ENCODE data around the gene DDRGK1.
"Not testable (repeated sequence)": the region's sequence is repeated elsewhere in the genome, so short reads cannot be mapped to it uniquely, and the experiment has no call there.

Gene DDRGK1

DNA sequence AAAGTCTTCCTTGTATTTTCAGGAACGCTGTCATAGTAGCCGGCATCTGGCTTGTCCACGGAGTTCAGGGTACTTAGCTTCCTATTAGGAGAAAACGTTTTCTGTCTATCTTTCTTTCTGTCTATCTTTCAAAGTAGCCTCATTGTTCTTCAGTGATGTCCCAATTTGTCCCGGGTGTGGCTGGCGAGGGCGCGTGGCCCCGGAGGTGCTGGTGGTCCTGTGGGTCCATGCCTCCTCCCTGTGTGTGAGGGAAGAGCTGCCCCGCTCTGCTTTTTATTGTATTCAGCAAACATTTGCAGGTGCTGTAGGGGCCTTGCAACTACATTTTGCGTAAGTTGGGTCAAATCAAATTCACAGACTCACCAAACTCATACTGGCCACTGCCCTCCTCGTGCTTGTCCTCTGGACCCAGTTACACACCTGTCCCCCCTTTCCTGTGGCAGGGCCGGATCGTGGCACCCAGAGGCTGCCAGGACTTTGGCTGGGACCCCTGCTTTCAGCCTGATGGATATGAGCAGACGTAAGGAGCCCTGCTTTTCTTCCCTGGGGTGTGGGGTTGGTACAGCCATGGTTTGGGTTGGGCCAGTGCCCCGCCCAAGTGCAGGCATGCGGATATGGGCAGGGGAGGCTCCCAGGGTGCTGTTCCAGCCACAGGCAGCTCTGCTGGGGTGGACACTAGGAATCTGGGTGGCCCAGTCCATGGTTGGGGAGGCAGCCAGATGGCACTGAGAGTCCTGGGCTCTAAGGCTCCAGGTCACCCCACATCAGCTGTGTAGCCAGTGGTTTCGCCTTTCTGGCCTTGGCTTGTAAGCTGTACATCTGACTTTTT is 17.1 kb upstream of the DDRGK1 start:
- no peak for DNase-seq (ENCODE audit: low read depth)
- in situ Hi-C loops (cut with HindIII; ENCODE audit: low sequenced_read_pairs): no loop called here
- H3K4me3 ChIP-seq (ENCODE audit: low read depth, low read length): no peak overlapping the region
- TF ChIP-seq, protein P1, sequence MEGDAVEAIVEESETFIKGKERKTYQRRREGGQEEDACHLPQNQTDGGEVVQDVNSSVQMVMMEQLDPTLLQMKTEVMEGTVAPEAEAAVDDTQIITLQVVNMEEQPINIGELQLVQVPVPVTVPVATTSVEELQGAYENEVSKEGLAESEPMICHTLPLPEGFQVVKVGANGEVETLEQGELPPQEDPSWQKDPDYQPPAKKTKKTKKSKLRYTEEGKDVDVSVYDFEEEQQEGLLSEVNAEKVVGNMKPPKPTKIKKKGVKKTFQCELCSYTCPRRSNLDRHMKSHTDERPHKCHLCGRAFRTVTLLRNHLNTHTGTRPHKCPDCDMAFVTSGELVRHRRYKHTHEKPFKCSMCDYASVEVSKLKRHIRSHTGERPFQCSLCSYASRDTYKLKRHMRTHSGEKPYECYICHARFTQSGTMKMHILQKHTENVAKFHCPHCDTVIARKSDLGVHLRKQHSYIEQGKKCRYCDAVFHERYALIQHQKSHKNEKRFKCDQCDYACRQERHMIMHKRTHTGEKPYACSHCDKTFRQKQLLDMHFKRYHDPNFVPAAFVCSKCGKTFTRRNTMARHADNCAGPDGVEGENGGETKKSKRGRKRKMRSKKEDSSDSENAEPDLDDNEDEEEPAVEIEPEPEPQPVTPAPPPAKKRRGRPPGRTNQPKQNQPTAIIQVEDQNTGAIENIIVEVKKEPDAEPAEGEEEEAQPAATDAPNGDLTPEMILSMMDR (IDR thresholded peaks at IDR 0.05; ENCODE audit: low read depth, low read length, missing control alignments): no peak

DNA sequence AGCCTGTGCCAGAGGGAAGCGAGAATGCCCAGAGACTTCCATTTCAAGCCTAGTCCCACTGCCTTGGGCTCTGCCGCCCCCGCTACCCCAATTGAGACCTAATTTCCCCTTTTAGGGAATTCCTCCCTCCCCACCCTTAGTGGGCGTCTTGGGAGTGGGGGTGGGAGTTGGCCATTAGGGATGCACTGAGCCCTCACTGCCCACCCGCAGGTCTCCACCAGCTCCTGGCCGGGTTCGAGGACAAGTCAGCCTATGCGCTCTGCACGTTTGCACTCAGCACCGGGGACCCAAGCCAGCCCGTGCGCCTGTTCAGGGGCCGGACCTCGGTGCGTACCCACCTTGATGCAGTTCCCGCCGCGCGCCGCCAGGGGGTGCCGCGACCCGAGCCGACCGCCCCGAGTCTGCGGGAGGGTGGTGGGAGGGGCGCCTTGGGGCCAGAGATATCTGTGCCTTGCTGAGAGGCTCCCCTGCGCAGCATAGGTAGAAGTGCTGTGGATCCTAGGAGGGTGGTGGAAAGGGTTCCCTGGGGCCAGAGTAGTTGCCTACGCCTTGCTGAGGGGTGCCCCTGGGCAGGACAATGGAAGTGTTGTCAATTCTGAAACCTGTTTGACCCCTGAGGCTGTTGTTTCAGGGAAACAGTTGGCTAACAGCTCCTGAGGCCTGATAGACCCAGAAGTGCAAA is 14.0 kb upstream of the DDRGK1 start:
- DNase-seq (ENCODE audit: low read depth): no peak
- H3K4me3 ChIP-seq (ENCODE audit: low read depth, low read length): no peak overlapping the region
- in situ Hi-C loops (cut with HindIII; ENCODE audit: low sequenced_read_pairs): no loop called here
- TF ChIP-seq, protein P1 (IDR thresholded peaks at IDR 0.05; ENCODE audit: low read depth, low read length, missing control alignments): peak; percentile 90

DNA sequence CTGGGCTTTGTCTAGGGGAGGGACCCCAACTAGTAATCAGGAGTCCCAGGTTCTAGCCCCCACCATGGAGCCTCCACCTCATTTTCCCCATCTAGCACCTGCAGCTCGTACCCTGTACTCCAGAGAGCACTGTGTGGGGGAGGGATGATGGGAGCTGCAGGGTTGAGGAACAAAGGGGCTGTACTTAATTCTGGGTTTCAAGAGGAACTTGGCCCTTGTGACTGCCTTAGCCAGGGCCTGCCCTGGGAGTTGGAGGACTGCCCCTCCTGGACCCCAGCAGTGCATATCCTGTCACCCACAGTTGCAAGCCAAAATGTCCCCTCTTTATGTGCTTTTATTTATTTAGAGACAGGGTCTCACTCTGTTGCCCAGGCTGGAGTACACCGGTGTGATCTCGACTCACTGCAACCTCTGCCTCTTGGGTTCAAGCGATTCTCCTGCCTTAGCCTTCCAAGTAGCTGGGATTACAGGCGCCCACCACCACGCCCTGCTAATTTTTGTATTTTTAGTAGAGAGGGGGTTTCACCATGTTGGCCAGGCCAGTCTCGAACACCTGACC is 11.0 kb upstream of the DDRGK1 start:
- H3K4me3 ChIP-seq (ENCODE audit: low read depth, low read length); in situ Hi-C loops (cut with HindIII; ENCODE audit: low sequenced_read_pairs); DNase-seq (ENCODE audit: low read depth): not testable (repeated sequence)

DNA sequence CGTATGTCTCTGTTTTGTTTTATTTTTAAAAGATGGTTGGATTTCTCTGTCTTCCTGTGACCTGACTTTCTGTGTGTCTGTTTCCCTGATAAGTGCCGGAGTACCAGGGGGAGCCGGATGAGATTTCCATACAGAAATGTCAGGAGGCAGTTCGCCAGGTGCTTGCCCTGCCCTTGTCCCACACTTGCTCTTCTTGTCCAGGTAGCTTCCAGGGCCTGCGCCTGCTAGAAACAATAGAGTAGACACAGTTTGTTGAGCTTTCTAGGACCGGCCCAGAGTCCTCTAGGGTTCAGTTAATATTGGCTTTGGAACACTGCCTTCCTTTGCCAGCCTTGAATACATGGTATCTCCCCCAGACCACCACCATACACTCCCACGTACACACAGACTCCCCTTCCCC is 8.7 kb upstream of the DDRGK1 start:
- in situ Hi-C loops (cut with HindIII; ENCODE audit: low sequenced_read_pairs): no loop called here
- no peak overlapping the region for H3K4me3 ChIP-seq (ENCODE audit: low read depth, low read length)
- DNase-seq (ENCODE audit: low read depth): no peak
- TF ChIP-seq, protein P1 (IDR thresholded peaks at IDR 0.05; ENCODE audit: low read depth, low read length, missing control alignments): no peak

DNA sequence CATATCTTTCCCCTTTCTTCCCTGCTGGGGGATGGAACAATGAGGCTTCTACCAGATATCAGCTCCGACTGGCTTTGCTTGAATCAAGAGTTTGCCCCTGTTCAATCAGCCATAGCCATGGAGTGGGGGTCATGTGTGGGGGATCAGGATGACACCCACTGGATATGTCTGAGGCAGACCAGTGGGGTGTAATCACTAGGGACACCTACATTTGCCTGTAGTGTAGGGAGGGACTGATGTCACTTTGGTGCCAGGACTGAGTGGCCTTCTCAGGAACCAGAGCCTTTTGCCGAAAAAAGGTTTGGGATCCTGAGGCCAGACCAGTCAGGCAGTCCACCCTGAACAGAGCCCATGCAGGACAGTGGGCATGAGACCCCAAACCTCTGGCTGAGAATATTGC is 5.9 kb upstream of the DDRGK1 start:
- TF ChIP-seq, protein P1 (IDR thresholded peaks at IDR 0.05; ENCODE audit: low read depth, low read length, missing control alignments): no peak
- in situ Hi-C loops (cut with HindIII; ENCODE audit: low sequenced_read_pairs): no loop called here
- H3K4me3 ChIP-seq (ENCODE audit: low read depth, low read length): peak overlapping the region; percentile 98
- no peak for DNase-seq (ENCODE audit: low read depth)

DNA sequence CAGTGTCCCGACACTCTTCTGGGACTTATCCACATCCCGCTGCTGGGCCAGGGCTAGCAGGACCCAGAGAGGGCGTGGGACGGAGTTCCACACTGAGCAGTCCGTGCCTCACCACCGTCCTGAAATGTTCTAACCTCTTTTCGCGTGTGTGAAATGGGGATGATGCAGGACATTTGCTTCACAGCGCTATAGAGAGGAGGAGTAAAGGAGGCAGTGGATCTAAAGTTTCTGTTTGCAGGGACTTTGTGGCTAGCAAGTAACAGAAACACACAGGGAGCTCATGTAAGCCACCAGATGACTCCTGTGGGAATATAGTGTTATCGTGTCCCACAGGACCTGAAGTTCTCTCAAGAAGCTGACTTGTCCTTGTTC is 5.5 kb upstream of the DDRGK1 start:
- TF ChIP-seq, protein P1 (IDR thresholded peaks at IDR 0.05; ENCODE audit: low read depth, low read length, missing control alignments): no peak
- in situ Hi-C loops (cut with HindIII; ENCODE audit: low sequenced_read_pairs): no loop called here
- no peak for DNase-seq (ENCODE audit: low read depth)

More for the DNA sequence above, 5.5 kb upstream of the DDRGK1 start:
- peak overlapping the region; percentile 98 for H3K4me3 ChIP-seq (ENCODE audit: low read depth, low read length)

All from astrocyte of the cerebellum (primary cell).